ENCODE results near the gene DHX34. TPM values are rescaled to one million over a fixed set of nuclear protein-coding genes. Genes with fewer than 3 reads are reported as not detected.

DHX34 gene
- total RNA-seq, 3 donors from 2014 or later: 6.2 to 20.6 (median 20.5) TPM

GRCh38 chr19:47422417-47423163 lies 73.5 kb downstream of the DHX34 start:
- no peak for TF ChIP-seq POLR2AphosphoS5 (IDR thresholded peaks at IDR 0.05)
- TF ChIP-seq CTCF (IDR thresholded peaks at IDR 0.05): no peak
- TF ChIP-seq POLR2A (IDR thresholded peaks at IDR 0.05): no peak
- H3K4me1 ChIP-seq: no peaks in the 10 kb centered on the region
- H3K27me3 ChIP-seq: peaks cover 6 to 45% of the 10 kb centered on the region in 2 donors
- H3K9me3 ChIP-seq: no peaks in the 10 kb centered on the region
- H3K27ac ChIP-seq: no peak overlapping the region
- intact Hi-C loops (cut with DNase I; ENCODE audit: low total_unique reads): no loop called here
- no peak overlapping the region for H3K4me3 ChIP-seq
- H3K36me3 ChIP-seq: no peaks in the 10 kb centered on the region
- DNase-seq (ENCODE audit: low spot score in 2 of 2): no peak

DNA sequence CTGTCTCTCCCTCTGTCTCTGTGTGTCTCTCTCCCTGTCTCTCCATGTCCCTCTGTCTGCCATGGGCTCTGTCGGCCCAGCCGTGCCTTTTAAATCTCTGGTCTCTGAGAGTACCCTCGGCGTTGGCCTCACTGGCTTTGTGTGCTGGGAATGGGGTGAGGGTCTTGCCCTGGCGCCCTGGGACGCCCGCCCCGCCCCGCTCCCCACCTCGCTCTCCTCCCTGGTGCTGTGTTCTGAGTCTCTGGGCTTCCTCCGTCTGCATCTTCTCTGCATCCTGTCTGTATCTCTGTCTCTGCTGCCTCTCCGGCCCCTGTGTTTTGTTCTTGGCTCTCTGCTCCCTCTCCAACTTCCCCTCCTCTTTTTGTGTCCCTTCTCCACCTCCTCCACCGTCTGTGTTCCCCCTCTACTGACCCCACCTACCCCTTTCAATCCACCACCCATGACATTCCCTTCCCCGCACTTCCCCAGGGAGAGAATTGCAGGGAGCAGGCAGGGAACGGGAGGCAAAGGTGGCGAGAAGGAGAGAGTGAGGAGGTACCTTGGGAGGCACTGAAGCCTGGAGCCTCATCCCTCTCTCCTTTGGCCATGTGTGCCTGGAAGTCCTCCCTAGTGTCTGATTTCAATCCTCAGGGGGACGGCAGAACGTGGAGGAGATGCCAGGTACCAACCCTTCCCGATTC lies 74.2 kb downstream of the DHX34 start:
- Histone ChIP-seq H3K27ac (no peak overlapping the region), H3K36me3 (no peaks in the 10 kb centered on the region), H3K4me3 (no peak overlapping the region), H3K9me3 (no peaks in the 10 kb centered on the region), H3K27me3 (peaks cover 6 to 45% of the 10 kb centered on the region in 2 donors), H3K4me1 (peaks cover 0 to 3% of the 10 kb centered on the region in 2 donors)
- intact Hi-C loops (cut with DNase I; ENCODE audit: low total_unique reads): no loop called here
- no peak for TF ChIP-seq POLR2AphosphoS5 (IDR thresholded peaks at IDR 0.05)
- TF ChIP-seq POLR2A (IDR thresholded peaks at IDR 0.05): no peak
- no peak for TF ChIP-seq CTCF (IDR thresholded peaks at IDR 0.05)
- no peak for DNase-seq (ENCODE audit: low spot score in 2 of 2)

DNA sequence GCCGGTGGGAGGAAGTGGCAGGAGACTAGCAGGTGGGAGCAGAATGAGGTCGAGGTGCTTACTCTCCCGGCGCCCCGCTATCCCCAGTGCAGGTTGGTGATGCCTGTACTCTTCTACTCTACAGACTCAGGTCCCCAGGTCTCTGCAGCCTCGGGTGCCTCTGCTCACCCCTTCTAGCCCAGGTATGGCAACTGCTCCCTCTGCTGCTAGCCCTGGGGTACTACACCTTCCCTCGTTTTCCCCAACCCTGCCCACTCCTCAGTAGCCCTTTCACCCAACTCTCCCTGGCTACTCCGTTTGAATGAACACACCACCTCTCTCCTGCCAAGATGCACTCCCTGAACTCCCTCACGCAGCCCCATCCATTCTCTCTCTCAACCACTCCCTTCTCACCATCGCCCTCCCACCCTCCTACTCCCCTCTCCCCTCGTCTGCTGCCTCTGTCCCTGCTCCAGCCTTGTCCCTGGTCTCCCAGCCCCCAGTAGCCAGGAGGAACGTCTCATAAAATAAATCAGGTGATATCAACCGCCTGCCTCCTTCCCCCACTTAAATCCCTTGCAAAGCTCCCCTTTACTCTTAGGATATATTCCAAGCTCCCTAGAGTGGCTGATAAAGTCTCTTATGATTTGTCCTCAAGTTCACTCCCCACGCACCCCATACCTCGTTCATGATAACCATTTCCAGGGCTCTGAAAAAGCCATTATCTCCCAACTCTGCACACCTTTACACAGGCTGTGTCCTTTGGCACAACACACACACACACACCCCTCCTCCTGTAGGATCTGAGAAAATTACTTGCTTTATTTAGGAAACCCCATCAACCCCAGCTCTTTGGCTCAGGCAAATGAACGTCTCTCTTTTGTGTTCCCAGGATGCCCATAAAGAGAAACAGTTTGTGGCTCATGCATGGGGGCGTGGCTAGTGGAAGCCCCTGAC lies 78.4 kb downstream of the DHX34 start:
- H3K4me3 ChIP-seq: peak overlapping the region in 2 of 3 donors; percentile 22 to 48
- intact Hi-C loops (cut with DNase I; ENCODE audit: low total_unique reads): no loop called here
- TF ChIP-seq CTCF (IDR thresholded peaks at IDR 0.05): peak; percentile 82 to 92 (median 87)
- no peak for TF ChIP-seq POLR2A (IDR thresholded peaks at IDR 0.05)

DNA sequence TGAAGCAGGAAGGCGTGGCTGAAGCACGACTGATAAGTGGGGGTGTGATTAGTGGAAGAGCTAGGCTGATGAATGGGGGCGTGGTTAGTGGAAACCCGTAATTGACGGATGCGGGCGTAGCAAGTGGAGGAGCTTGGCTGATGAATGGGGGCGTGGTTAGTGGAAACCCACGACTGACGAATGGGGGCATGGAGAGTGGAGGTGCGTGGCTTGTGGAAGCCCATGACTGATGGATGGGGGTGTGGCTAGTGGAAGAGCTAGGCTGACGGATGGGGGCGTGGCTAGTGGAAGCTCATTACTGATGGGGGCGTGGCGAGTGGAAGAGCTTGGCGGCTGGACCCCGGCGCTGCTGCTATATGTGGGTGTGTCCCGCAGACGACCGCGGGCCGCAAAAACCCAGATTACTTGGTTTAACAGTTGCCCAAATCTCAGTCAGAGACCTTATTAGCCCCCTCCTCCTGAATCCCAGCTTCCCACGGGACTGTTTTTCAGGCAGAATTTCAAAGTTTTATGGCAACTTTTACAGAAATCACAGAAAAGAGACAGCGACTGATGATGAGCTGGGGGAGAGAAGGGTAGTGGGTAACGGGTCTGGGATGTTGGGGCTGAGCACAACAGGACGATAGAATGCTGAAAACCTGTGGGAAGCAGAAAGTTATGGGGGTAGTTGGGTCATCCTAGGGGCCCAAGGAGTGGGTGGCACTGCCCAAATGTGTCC lies 79.2 kb downstream of the DHX34 start:
- Histone ChIP-seq H3K9me3 (no peaks in the 10 kb centered on the region), H3K4me1 (peaks cover 3 to 13% of the 10 kb centered on the region in 2 donors), H3K4me3 (peak overlapping the region in 2 of 3 donors; percentile 22 to 48), H3K27ac (peak overlapping the region; percentile 15 to 61), H3K36me3 (no peaks in the 10 kb centered on the region), H3K27me3 (peaks cover 3 to 30% of the 10 kb centered on the region in 2 donors)
- no peak for TF ChIP-seq POLR2AphosphoS5 (IDR thresholded peaks at IDR 0.05)
- TF ChIP-seq POLR2A (IDR thresholded peaks at IDR 0.05): no peak
- TF ChIP-seq CTCF (IDR thresholded peaks at IDR 0.05): no peak
- intact Hi-C loops (cut with DNase I; ENCODE audit: low total_unique reads): no loop called here
- DNase-seq (ENCODE audit: low spot score in 2 of 2): peak; percentile 90 to 93

More for the DNA sequence above, 78.4 kb downstream of the DHX34 start:
- H3K36me3 ChIP-seq: no peaks in the 10 kb centered on the region
- H3K27me3 ChIP-seq: peaks cover 3 to 30% of the 10 kb centered on the region in 2 donors
- no peaks in the 10 kb centered on the region for H3K9me3 ChIP-seq
- peak overlapping the region; percentile 15 to 61 for H3K27ac ChIP-seq
- DNase-seq (ENCODE audit: low spot score in 2 of 2): peak; percentile 34 to 67
- H3K4me1 ChIP-seq: peaks cover 3 to 13% of the 10 kb centered on the region in 2 donors
